ENCODE data around the gene TPI1. TPM values are rescaled to one million over a fixed set of nuclear protein-coding genes. Genes with fewer than 3 reads are reported as not detected.

TPI1 gene
- total RNA-seq, 1 experiment from 2014 or later: 1,177 TPM

DNA sequence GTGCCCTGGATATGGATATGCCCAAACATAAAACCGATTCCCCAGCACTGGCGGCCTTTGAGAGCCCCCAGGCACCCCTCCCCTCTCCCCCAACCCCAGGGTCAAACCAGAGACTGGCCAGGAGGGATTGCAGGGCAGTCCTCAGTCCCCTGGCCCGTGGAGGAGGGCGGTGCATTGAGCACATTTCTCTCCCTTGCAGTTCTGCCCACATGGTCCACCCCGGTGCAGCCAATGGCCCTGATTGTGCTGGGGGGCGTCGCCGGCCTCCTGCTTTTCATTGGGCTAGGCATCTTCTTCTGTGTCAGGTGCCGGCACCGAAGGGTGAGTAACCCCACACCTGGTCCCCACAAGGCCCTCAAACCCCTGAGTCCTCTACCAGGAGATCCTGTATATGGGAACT, 49.1 kb upstream of the TPI1 start:
- no peak overlapping the region for H2AK5ac ChIP-seq (ENCODE audit: insufficient read length, low read length)
- H3K27ac ChIP-seq (ENCODE audit: insufficient read length, low read depth, low read length): no peak overlapping the region
- Mint-ChIP-seq H3K9me3 (peaks cover 0 to 2% of the 10 kb centered on the region in 2 experiments; a peak in 1 of 5 replicates), H3K36me3 (ENCODE audit: insufficient read depth in 1 of 3, low read depth in 3 of 3) (peaks cover 0 to 3% (median 0%) of the 10 kb centered on the region in 3 experiments; a peak in 1 of 7 replicates), H3K4me3 (peak overlapping the region; percentile 17 to 72; a peak in 2 of 5 replicates), H3K27ac (peak overlapping the region in 2 of 3 experiments; percentile 74 to 96; a peak in 2 of 7 replicates), H3K27me3 (ENCODE audit: low read depth) (peaks cover 68% of the 10 kb centered on the region), H3K4me1 (peaks cover 49% of the 10 kb centered on the region in 2 experiments)
- H2BK20ac ChIP-seq (ENCODE audit: low read depth, low read length, poor library complexity, severe bottlenecking): no peak overlapping the region
- no peak overlapping the region for H3T11ph ChIP-seq (ENCODE audit: low read length)
- H2BK15ac ChIP-seq (ENCODE audit: low read depth, low read length): no peak overlapping the region
- TF ChIP-seq, protein P1, sequence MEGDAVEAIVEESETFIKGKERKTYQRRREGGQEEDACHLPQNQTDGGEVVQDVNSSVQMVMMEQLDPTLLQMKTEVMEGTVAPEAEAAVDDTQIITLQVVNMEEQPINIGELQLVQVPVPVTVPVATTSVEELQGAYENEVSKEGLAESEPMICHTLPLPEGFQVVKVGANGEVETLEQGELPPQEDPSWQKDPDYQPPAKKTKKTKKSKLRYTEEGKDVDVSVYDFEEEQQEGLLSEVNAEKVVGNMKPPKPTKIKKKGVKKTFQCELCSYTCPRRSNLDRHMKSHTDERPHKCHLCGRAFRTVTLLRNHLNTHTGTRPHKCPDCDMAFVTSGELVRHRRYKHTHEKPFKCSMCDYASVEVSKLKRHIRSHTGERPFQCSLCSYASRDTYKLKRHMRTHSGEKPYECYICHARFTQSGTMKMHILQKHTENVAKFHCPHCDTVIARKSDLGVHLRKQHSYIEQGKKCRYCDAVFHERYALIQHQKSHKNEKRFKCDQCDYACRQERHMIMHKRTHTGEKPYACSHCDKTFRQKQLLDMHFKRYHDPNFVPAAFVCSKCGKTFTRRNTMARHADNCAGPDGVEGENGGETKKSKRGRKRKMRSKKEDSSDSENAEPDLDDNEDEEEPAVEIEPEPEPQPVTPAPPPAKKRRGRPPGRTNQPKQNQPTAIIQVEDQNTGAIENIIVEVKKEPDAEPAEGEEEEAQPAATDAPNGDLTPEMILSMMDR (conservative IDR thresholded peaks at IDR 0.05): no peak
- peaks cover 8% of the 10 kb centered on the region for H3K23me2 ChIP-seq (ENCODE audit: insufficient read length, low read depth, low read length, poor library complexity, severe bottlenecking)
- no peak overlapping the region for H3K9ac ChIP-seq (ENCODE audit: extremely low read depth, insufficient read length, low read length)
- H4K5ac ChIP-seq (ENCODE audit: insufficient read length, low read depth, low read length): no peak overlapping the region
- H2BK12ac ChIP-seq (ENCODE audit: insufficient read length, low read depth, low read length): no peak overlapping the region
- no peak overlapping the region for H2AFZ ChIP-seq (ENCODE audit: low read length)
- H3K9me3 ChIP-seq (ENCODE audit: control insufficient read depth, low read depth, low read length): no peaks in the 10 kb centered on the region
- H4K8ac ChIP-seq (replicated peaks; ENCODE audit: insufficient read length, low read depth, low read length): no peak overlapping the region
- no peak overlapping the region for H3K23ac ChIP-seq (ENCODE audit: insufficient read length, low read depth, low read length)
- no peak overlapping the region for H3K56ac ChIP-seq (ENCODE audit: insufficient read length, low read depth, low read length)
- no peak overlapping the region for H4K91ac ChIP-seq (ENCODE audit: insufficient read length, low read depth, low read length)
- no peak overlapping the region for H2BK5ac ChIP-seq (ENCODE audit: insufficient read length, low read length)
- no peak overlapping the region for H3K4ac ChIP-seq (ENCODE audit: low read depth, low read length)
- no peak overlapping the region for H2BK120ac ChIP-seq (ENCODE audit: low read depth, low read length, poor library complexity, severe bottlenecking)
- H3K27me3 ChIP-seq (ENCODE audit: insufficient read depth, low read length): peaks cover 4% of the 10 kb centered on the region; the same call in 1 of the 2 replicates
- H3K4me1 ChIP-seq (ENCODE audit: insufficient read depth, low read length): peaks cover 7% of the 10 kb centered on the region; the same call in 1 of the 2 replicates
- peak; percentile 94 for DNase-seq
- peak overlapping the region; percentile 17 for H3K4me2 ChIP-seq (ENCODE audit: insufficient read depth, insufficient read length, low read length)
- no peaks in the 10 kb centered on the region for H3K79me1 ChIP-seq (ENCODE audit: insufficient read depth, low read depth, low read length, poor library complexity, severe bottlenecking)
- H4K20me1 ChIP-seq (ENCODE audit: control insufficient read depth, insufficient read depth, insufficient read length): no peaks in the 10 kb centered on the region
- no peaks in the 10 kb centered on the region for H3K79me2 ChIP-seq (ENCODE audit: insufficient read depth, low read length)
- no CpG with 5 or more reads among the region's 10 CpGs for WGBS (ENCODE audit: extremely low coverage, insufficient read length, low lambda C conversion rate)
- no peak overlapping the region for H3K18ac ChIP-seq (ENCODE audit: insufficient read length, low read depth, low read length)
- no peak overlapping the region for H3K14ac ChIP-seq (ENCODE audit: insufficient read depth, low read length)
